ENCODE data around the gene MCRIP2. TPM values are rescaled to one million over a fixed set of nuclear protein-coding genes. Genes with fewer than 3 reads are reported as not detected.
A peak's percentile ranks its signal among the peaks of the same experiment; 100 is the strongest.

The MCRIP2 gene
- total RNA-seq, 1 experiment from 2014 or later = 69.6 TPM

DNA sequence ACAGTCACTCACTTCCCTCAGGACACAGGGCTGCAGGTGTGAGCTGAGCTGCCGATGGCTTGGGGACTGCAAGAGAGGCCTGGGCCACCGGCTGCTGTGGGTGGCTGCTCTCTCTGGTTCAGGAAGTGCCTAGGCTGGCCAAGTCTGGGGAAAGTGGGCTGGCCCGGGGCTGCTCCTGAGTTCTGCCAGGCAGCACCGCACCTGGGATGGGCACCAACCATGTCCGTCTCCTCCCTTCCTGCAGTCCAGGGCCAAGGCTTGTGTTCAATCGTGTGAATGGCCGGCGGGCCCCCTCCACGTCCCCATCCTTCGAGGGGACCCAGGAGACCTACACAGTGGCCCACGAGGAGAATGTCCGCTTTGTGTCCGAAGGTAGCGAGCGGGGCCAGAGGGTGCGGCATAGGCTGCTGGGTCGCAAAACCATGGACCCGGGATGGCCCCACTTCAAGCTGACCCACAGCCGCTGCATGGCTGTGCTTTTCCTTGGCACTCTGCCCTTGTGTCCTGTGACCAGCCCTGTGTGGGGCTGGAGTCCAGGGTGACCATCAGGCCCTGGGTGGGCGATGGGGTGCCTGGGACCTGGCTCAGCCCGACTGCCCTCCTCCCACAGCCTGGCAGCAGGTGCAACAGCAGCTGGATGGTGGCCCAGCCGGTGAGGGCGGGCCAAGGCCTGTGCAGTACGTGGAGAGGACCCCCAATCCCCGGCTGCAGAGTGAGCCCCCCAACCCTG lies 5.7 kb downstream of the MCRIP2 start:
- BruUV-seq (replicated peaks) = no TSS peak
- ChIA-PET POLR2A (ENCODE audit: unreplicated experiment) (interaction anchor here (0.6 kb wide), 1 partner anchor 13 kb away, joined by 3 read pairs; no protein-coding TSS in a partner anchor), CTCF (interaction anchor here (0.6 kb wide), 1 partner anchor 265 kb away, joined by 7 read pairs; no protein-coding TSS in a partner anchor)
- Histone ChIP-seq H3F3A (ENCODE audit: insufficient read depth, low read depth) (peaks cover 33% of the 10 kb centered on the region), H3K36me3 (ENCODE audit: low read depth) (no peaks in the 10 kb centered on the region), H3K79me2 (ENCODE audit: low read depth) (peaks cover 69% of the 10 kb centered on the region), H3K4me2 (peak overlapping the region; percentile 92), H3K27me3 (ENCODE audit: insufficient read depth, low read depth) (no peaks in the 10 kb centered on the region), H3K9me3 (ENCODE audit: insufficient read depth, low read depth) (no peaks in the 10 kb centered on the region), H3K4me3 (no peak overlapping the region; the same call in 1 of the 2 replicates), H3K9me2 (ENCODE audit: insufficient read depth) (no peaks in the 10 kb centered on the region), H2AFZ (no peak overlapping the region), H4K20me1 (ENCODE audit: insufficient read depth) (peaks cover 17% of the 10 kb centered on the region; the same call in 1 of the 2 replicates), H3K4me1 (replicated peaks; ENCODE audit: insufficient read depth) (peaks cover 65% of the 10 kb centered on the region), H3K27ac (no peak overlapping the region)
- no peak for DNase-seq
- intact Hi-C loops (cut with micrococcal nuclease; ENCODE audit: unreplicated experiment) = loop anchor here (10.0 kb wide), 1 partner anchor 263 kb away; the partner anchor contains the start of gene PGAP6
- TF ChIP-seq EZH2 (IDR thresholded peaks at IDR 0.05; ENCODE audit: low read depth) = no peak
- TF ChIP-seq, protein P1, sequence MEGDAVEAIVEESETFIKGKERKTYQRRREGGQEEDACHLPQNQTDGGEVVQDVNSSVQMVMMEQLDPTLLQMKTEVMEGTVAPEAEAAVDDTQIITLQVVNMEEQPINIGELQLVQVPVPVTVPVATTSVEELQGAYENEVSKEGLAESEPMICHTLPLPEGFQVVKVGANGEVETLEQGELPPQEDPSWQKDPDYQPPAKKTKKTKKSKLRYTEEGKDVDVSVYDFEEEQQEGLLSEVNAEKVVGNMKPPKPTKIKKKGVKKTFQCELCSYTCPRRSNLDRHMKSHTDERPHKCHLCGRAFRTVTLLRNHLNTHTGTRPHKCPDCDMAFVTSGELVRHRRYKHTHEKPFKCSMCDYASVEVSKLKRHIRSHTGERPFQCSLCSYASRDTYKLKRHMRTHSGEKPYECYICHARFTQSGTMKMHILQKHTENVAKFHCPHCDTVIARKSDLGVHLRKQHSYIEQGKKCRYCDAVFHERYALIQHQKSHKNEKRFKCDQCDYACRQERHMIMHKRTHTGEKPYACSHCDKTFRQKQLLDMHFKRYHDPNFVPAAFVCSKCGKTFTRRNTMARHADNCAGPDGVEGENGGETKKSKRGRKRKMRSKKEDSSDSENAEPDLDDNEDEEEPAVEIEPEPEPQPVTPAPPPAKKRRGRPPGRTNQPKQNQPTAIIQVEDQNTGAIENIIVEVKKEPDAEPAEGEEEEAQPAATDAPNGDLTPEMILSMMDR (conservative IDR thresholded peaks at IDR 0.05) = no peak

DNA sequence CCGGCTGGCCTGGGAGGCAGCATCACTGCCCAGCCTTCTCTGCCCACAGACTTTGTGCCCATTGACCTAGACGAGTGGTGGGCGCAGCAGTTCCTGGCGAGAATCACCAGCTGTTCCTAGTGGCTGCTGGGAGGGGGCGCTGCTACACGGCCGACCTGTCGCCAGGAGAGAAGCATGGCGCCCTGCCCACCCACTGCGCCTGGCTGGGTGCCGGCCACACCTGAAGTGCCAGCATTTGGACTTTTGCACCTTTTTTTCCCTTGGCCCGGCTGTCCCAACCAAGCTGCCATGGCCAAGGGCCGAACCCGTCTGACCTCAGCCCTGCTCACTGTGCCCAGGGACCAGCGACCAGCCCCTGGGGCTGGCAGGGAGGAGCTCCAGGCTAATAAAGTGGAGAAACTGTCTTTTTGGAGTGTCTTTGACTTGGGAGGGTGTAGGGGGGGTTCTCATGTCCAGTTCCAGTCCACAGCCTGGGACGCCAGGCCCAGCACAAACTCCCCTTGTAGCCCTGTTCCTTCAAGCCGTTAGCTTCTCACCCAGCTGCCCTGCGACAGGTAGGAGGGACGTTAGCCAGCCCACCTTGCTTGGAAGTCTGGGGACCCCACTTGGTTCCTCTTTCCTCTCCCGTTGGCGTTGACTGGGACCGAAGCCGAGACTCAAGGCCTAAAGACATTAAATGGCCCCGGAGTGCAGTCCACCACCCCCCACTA lies 6.6 kb downstream of the MCRIP2 start:
- H2AFZ ChIP-seq = peak overlapping the region; percentile 90; the same call in 1 of the 2 replicates
- peak overlapping the region; percentile 85 for H3K4me3 ChIP-seq
- H3K9me2 ChIP-seq (ENCODE audit: insufficient read depth) = no peaks in the 10 kb centered on the region
- peak overlapping the region; percentile 92 for H3K4me2 ChIP-seq
- ChIA-PET CTCF (interaction anchor here (0.6 kb wide), 2 partner anchors 261 to 266 kb away, joined by 4 to 7 read pairs; no protein-coding TSS in a partner anchor), POLR2A (ENCODE audit: unreplicated experiment) (interaction anchor here (0.6 to 1.0 kb wide), 2 partner anchors 12 to 32 kb away, joined by 3 to 5 read pairs; partner anchors contain the start of gene STUB1)
- H4K20me1 ChIP-seq (ENCODE audit: insufficient read depth) = peaks cover 17% of the 10 kb centered on the region; the same call in 1 of the 2 replicates
- TSS peak; percentile 72 for BruUV-seq (replicated peaks)
- H3K27ac ChIP-seq = peak overlapping the region; percentile 82
- H3K27me3 ChIP-seq (ENCODE audit: insufficient read depth, low read depth) = no peaks in the 10 kb centered on the region
- H3K9me3 ChIP-seq (ENCODE audit: insufficient read depth, low read depth) = no peaks in the 10 kb centered on the region
- intact Hi-C loops (cut with micrococcal nuclease; ENCODE audit: unreplicated experiment) = loop anchor here (2.0 to 10.0 kb wide), 2 partner anchors 121 to 263 kb away; partner anchors contain the start of genes CAPN15 and PGAP6
- no peaks in the 10 kb centered on the region for H3K36me3 ChIP-seq (ENCODE audit: low read depth)
- peaks cover 33% of the 10 kb centered on the region for H3F3A ChIP-seq (ENCODE audit: insufficient read depth, low read depth)
- peaks cover 62% of the 10 kb centered on the region for H3K79me2 ChIP-seq (ENCODE audit: low read depth)
- peak in 1 of 2 experiments; percentile 67 for DNase-seq
- TF ChIP-seq, protein P1 (conservative IDR thresholded peaks at IDR 0.05) = peak; percentile 73
- TF ChIP-seq EZH2 (IDR thresholded peaks at IDR 0.05; ENCODE audit: low read depth) = no peak
- peaks cover 60% of the 10 kb centered on the region for H3K4me1 ChIP-seq (replicated peaks; ENCODE audit: insufficient read depth)
